Caco-2 (cell line): ENCODE measurements around the gene SLBP. TPM values are rescaled to one million over a fixed set of nuclear protein-coding genes. Genes with fewer than 3 reads are reported as not detected.

Experiments used
- BruUV-seq: library from RNA; stranded (reverse); fragments of 400-500 nt; replicated peaks from 2 replicates; lab custom pipeline; 2021; lab: Mats Ljungman, UMichigan
- CTCF ChIA-PET: fragments of 300-600 bp; sonication (Branson Sonifier 250); formaldehyde crosslinking; loops from one replicate; lab custom pipeline; 2022; ENCODE audit warnings: antibody characterized with exemption; lab: Charles Lee
- POLR2A ChIA-PET: fragments of 300-600 bp; sonication (Branson Sonifier 250); formaldehyde crosslinking; loops from one replicate; lab custom pipeline; 2022; ENCODE audit warnings: antibody characterized with exemption; lab: Charles Lee
- DNase-seq, 2 experiments: peaks; one replicate each; pipeline versions ENCODE4 v3.0.0 to v3.0.0-alpha.2; 2020 to 2022
- H3K27me3 ChIP-seq: replicated peaks from 2 replicates; pipeline ENCODE4 v1.6.0; 2011; ENCODE audit warnings: low read length; ENCODE audit not compliant: control insufficient read depth, insufficient read depth
- H3K36me3 ChIP-seq: 2 replicates; pipeline ENCODE4 v1.5.1; 2011; ENCODE audit warnings: low read length; ENCODE audit not compliant: control insufficient read depth, insufficient read depth
- H3K4me1 ChIP-seq: fragments of 250-450 bp; sonication (Bioruptor Pico); 2 replicates; pipeline ENCODE4 v1.5.1; 2020; ENCODE audit warnings: mild to moderate bottlenecking
- H3K4me3 ChIP-seq: 2 replicates; pipeline ENCODE4 v1.5.1; 2011; ENCODE audit warnings: low read depth, mild to moderate bottlenecking, control low read depth, low read length
- H3K9me3 ChIP-seq: fragments of 250-450 bp; sonication (Bioruptor Pico); 2 replicates; pipeline ENCODE4 v1.5.1; 2020; ENCODE audit warnings: mild to moderate bottlenecking, moderate library complexity
- H3K27ac Mint-ChIP-seq: one replicate; pipeline ENCODE4 v1.8.0; 2022; ENCODE audit warnings: mixed read lengths; ENCODE audit not compliant: unreplicated experiment
- H3K27me3 Mint-ChIP-seq: one replicate; pipeline ENCODE4 v1.8.0; 2022; ENCODE audit warnings: mixed read lengths; ENCODE audit not compliant: insufficient read depth, unreplicated experiment
- H3K36me3 Mint-ChIP-seq: one replicate; pipeline ENCODE4 v1.8.0; 2022; ENCODE audit warnings: mild to moderate bottlenecking, mixed read lengths; ENCODE audit not compliant: insufficient read depth, unreplicated experiment
- H3K4me1 Mint-ChIP-seq: one replicate; pipeline ENCODE4 v1.8.0; 2022; ENCODE audit warnings: low read depth, mixed read lengths; ENCODE audit not compliant: unreplicated experiment
- H3K4me3 Mint-ChIP-seq: one replicate; pipeline ENCODE4 v1.8.0; 2022; ENCODE audit warnings: mild to moderate bottlenecking, moderate library complexity, mixed read lengths; ENCODE audit not compliant: unreplicated experiment
- H3K9me3 Mint-ChIP-seq: one replicate; pipeline ENCODE4 v1.8.0; 2022; ENCODE audit warnings: mixed read lengths; ENCODE audit not compliant: unreplicated experiment
- intact Hi-C: fragments of 100-400 bp; cut with micrococcal nuclease; formaldehyde crosslinking; loops from one replicate; pipeline ENCODE4 v1.10.0; 2022; ENCODE audit not compliant: unreplicated experiment
- total RNA-seq: library from RNA; stranded (reverse); gene quantifications from 2 replicates; pipeline ENCODE4 v1.2.3, GENCODE V29; 2022
- TF ChIP-seq, protein P1 (sequence below), 2 experiments: fragments of 200-600 bp in 1 of 2; IDR thresholded peaks; 1 replicate in 1 of 2; 2 replicates in 1 of 2; pipeline versions ENCODE4 v1.5.1 to v1.8.0; 2011 to 2022; ENCODE audit warnings: antibody characterized with exemption in 1 of 2, control low read depth in 1 of 2, inconsistent platforms in 1 of 2, low read depth in 1 of 2, low read length in 1 of 2, mild to moderate bottlenecking in 1 of 2, moderate library complexity in 1 of 2; ENCODE audit not compliant: insufficient read depth in 1 of 2, severe bottlenecking in 1 of 2, unreplicated experiment in 1 of 2

SLBP gene
- total RNA-seq, 1 experiment from 2014 or later, result 116 TPM

DNA sequence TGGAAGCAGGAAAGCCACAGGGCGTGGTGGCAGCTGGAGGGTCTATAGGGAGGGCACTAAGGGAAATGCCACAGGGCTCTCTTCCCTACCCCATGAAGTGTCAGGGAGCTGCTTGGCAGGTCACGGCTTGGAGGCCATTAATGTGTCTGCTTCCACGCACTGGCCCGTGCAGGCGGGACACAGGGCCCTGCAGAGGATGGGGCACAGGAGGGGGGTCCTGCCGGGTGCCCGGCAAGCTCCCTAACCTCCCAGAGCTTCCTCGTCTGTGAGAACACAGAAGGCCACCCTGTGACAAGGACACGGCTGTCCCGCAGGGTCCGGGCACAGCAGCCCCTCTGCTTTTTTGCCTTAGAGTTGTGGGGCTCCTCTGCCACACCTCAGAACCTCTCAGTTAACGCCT is 53.5 kb downstream of the SLBP start:
- BruUV-seq, result no TSS peak
- TF ChIP-seq, protein P1, sequence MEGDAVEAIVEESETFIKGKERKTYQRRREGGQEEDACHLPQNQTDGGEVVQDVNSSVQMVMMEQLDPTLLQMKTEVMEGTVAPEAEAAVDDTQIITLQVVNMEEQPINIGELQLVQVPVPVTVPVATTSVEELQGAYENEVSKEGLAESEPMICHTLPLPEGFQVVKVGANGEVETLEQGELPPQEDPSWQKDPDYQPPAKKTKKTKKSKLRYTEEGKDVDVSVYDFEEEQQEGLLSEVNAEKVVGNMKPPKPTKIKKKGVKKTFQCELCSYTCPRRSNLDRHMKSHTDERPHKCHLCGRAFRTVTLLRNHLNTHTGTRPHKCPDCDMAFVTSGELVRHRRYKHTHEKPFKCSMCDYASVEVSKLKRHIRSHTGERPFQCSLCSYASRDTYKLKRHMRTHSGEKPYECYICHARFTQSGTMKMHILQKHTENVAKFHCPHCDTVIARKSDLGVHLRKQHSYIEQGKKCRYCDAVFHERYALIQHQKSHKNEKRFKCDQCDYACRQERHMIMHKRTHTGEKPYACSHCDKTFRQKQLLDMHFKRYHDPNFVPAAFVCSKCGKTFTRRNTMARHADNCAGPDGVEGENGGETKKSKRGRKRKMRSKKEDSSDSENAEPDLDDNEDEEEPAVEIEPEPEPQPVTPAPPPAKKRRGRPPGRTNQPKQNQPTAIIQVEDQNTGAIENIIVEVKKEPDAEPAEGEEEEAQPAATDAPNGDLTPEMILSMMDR (IDR thresholded peaks at IDR 0.05; ENCODE audit: insufficient read depth in 1 of 2, low read depth in 1 of 2, low read length in 1 of 2, severe bottlenecking in 1 of 2, unreplicated experiment in 1 of 2), result no peak

DNA sequence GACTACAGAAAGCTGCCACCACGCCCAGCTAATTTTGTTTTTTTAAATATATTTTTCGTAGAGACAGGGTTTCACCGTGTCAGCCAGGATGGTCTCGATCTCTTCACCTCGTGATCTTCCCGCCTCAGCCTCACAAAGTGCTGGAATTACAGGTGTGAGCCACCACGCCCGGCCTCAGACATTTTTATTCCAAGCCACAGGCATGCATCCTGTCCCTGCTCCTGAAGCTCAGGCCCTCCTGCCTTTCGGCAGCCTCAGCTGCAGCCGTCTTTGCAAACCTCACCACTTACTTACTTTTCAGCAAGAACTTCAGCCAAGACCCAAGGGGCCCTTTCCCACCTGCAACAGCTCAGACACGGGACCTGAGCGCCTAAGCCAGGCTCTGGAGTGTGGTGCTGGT is 54.0 kb downstream of the SLBP start:
- Mint-ChIP-seq H3K36me3 (no peaks in the 10 kb centered on the region), H3K9me3 (no peaks in the 10 kb centered on the region), H3K27me3 (no peaks in the 10 kb centered on the region), H3K27ac (no peak overlapping the region), H3K4me3 (no peak overlapping the region), H3K4me1 (no peaks in the 10 kb centered on the region)
- no TSS peak for BruUV-seq
- Histone ChIP-seq H3K36me3 (no peaks in the 10 kb centered on the region), H3K4me3 (no peak overlapping the region), H3K27me3 (no peaks in the 10 kb centered on the region), H3K9me3 (no peaks in the 10 kb centered on the region), H3K4me1 (no peaks in the 10 kb centered on the region)
- intact Hi-C loops, result no loop called here
- TF ChIP-seq, protein P1 (IDR thresholded peaks at IDR 0.05; ENCODE audit: insufficient read depth in 1 of 2, low read depth in 1 of 2, low read length in 1 of 2, severe bottlenecking in 1 of 2, unreplicated experiment in 1 of 2), result no peak
- ChIA-PET CTCF (no interaction called here), POLR2A (no interaction called here)
- DNase-seq, result no peak

More for the DNA sequence above, 53.5 kb downstream of the SLBP start:
- no peaks in the 10 kb centered on the region for H3K27me3 Mint-ChIP-seq
- Histone ChIP-seq H3K27me3 (no peaks in the 10 kb centered on the region), H3K4me3 (no peak overlapping the region), H3K9me3 (no peaks in the 10 kb centered on the region), H3K36me3 (no peaks in the 10 kb centered on the region), H3K4me1 (no peaks in the 10 kb centered on the region)
- H3K27ac Mint-ChIP-seq, result no peak overlapping the region
- no peaks in the 10 kb centered on the region for H3K36me3 Mint-ChIP-seq
- H3K4me1 Mint-ChIP-seq, result no peaks in the 10 kb centered on the region
- no peaks in the 10 kb centered on the region for H3K9me3 Mint-ChIP-seq
- POLR2A ChIA-PET, result no interaction called here
- no peak for DNase-seq
- no peak overlapping the region for H3K4me3 Mint-ChIP-seq
- CTCF ChIA-PET, result no interaction called here
- intact Hi-C loops, result no loop called here

DNA sequence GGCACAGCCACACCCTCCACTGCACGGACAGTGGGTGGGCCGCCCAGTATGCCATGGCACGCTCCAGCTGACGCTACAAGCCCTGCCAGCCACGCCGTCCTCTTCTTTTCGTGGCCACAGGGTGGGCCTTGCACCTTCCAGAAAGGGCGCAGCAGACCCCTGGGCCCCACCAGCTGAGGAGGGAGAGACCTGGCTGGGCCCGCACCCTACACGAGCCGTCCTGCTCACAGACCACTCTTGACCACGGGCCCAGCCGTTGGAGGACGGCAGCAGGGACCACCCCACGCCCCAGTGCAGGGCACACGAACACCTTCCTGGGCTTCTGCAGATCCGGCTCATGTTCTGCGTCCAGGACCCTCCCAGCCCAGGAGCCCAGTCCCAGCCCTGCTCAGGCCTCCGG is 55.1 kb downstream of the SLBP start:
- no peaks in the 10 kb centered on the region for H3K9me3 ChIP-seq
- Mint-ChIP-seq H3K4me1 (no peaks in the 10 kb centered on the region), H3K27me3 (no peaks in the 10 kb centered on the region), H3K9me3 (no peaks in the 10 kb centered on the region), H3K27ac (no peak overlapping the region), H3K4me3 (no peak overlapping the region), H3K36me3 (no peaks in the 10 kb centered on the region)
- no peaks in the 10 kb centered on the region for H3K4me1 ChIP-seq
- TF ChIP-seq, protein P1 (IDR thresholded peaks at IDR 0.05; ENCODE audit: insufficient read depth in 1 of 2, low read depth in 1 of 2, low read length in 1 of 2, severe bottlenecking in 1 of 2, unreplicated experiment in 1 of 2), result no peak
- no TSS peak for BruUV-seq
- ChIA-PET CTCF (no interaction called here), POLR2A (no interaction called here)
- no peaks in the 10 kb centered on the region for H3K27me3 ChIP-seq
- H3K36me3 ChIP-seq, result no peaks in the 10 kb centered on the region
- intact Hi-C loops, result no loop called here
- DNase-seq, result no peak
- H3K4me3 ChIP-seq, result no peak overlapping the region
